GM12892 (cell line): ENCODE results near the gene DACT3.

Experiments
- POLR2A ChIP-seq: IDR thresholded peaks from 2 replicates; pipeline ENCODE4 v1.6.1; 2011; ENCODE audit warnings: low read depth, low read length, control low read depth
- POLR2AphosphoS5 ChIP-seq: IDR thresholded peaks from 2 replicates; pipeline ENCODE4 v1.6.1; 2011; ENCODE audit warnings: low read depth, low read length, control low read depth

DNA sequence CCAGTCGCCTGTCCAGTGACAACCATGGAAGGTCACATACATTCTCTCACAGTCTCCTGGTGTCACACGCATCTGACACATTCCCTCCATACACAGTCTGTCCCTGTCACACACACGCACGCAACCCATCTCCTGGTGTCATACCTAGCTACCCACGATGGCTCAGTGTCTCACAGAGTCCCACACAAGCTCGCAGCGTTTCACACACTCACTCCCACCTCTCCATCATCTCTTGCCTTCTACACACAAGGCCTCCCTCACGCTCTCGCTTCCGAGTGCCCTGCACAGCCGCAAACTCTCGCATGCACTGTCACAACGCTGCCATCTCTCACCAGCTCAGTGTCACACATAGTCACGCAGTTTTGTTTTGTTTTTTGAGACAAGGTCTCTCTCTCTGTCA is 23.8 kb downstream of the DACT3 start:
- TF ChIP-seq POLR2AphosphoS5 (no peak), POLR2A (no peak)
